Neural cell (in vitro differentiated cells): ENCODE data around the gene CCR7. TPM values are rescaled to one million over a fixed set of nuclear protein-coding genes. Genes with fewer than 3 reads are reported as not detected.

ENCODE experiments used
- H2AFZ ChIP-seq: fragments of 200-600, 300-800 bp; sonication (generic), shearing (Covaris generic); 2 replicates; pipeline ENCODE4 v1.6.0; 2014; ENCODE audit warnings: low read depth, mild to moderate bottlenecking, antibody characterized with exemption, low read length, moderate library complexity
- H3F3A ChIP-seq: fragments of 200-600 bp; shearing (Covaris generic); 2 replicates; pipeline ENCODE4 v1.6.1; 2016; ENCODE audit warnings: mild to moderate bottlenecking, moderate library complexity, mixed read lengths, antibody characterized with exemption, low read length; ENCODE audit not compliant: insufficient read depth, poor library complexity, severe bottlenecking
- H3K27ac ChIP-seq: fragments of 200-600, 300-800 bp; sonication (generic), shearing (Covaris generic); 2 replicates; pipeline ENCODE4 v1.5.1; 2014; ENCODE audit warnings: mild to moderate bottlenecking, low read length, moderate library complexity
- H3K27me3 ChIP-seq: fragments of 300-800, 200-600 bp; sonication (generic), shearing (Covaris generic); 2 replicates; pipeline ENCODE4 v1.6.0; 2014; ENCODE audit warnings: mild to moderate bottlenecking, low read depth, low read length, moderate library complexity; ENCODE audit not compliant: insufficient read depth
- H3K36me3 ChIP-seq: fragments of 300-800, 200-600 bp; sonication (generic), shearing (Covaris generic); 2 replicates; pipeline ENCODE4 v1.5.1; 2014; ENCODE audit warnings: mild to moderate bottlenecking, antibody characterized with exemption, low read length, moderate library complexity; ENCODE audit not compliant: insufficient read depth
- H3K4me2 ChIP-seq: fragments of 300-800, 200-600 bp; sonication (generic), shearing (Covaris generic); 2 replicates; pipeline ENCODE4 v1.6.0; 2014; ENCODE audit warnings: mild to moderate bottlenecking, low read length
- H3K4me3 ChIP-seq: fragments of 300-800, 200-600 bp; sonication (generic), shearing (Covaris generic); 2 replicates; pipeline ENCODE4 v1.5.1; 2014; ENCODE audit warnings: mild to moderate bottlenecking, low read length, moderate library complexity
- H3K79me2 ChIP-seq: fragments of 200-600 bp; shearing (Covaris generic); replicated peaks from 2 replicates; pipeline ENCODE4 v1.6.0; 2014; ENCODE audit warnings: mild to moderate bottlenecking, low read length, moderate library complexity; ENCODE audit not compliant: insufficient read depth
- H3K9ac ChIP-seq: fragments of 300-800, 200-600 bp; sonication (generic), shearing (Covaris generic); 2 replicates; pipeline ENCODE4 v1.6.1; 2016; ENCODE audit warnings: mild to moderate bottlenecking, low read length, mixed read lengths
- H3K9me2 ChIP-seq: fragments of 200-600 bp; shearing (Covaris generic); 2 replicates; pipeline ENCODE4 v1.6.1; 2016; ENCODE audit warnings: mild to moderate bottlenecking, low read length, mixed read lengths; ENCODE audit not compliant: insufficient read depth
- H3K9me3 ChIP-seq: fragments of 200-600, 300-800 bp; sonication (generic), shearing (Covaris generic); 2 replicates; pipeline ENCODE4 v1.6.1; 2016; ENCODE audit warnings: mild to moderate bottlenecking, mixed run types, low read length, moderate library complexity, mixed read lengths
- H4K20me1 ChIP-seq: fragments of 200-600 bp; shearing (Covaris generic); 2 replicates; pipeline ENCODE4 v1.6.1; 2016; ENCODE audit warnings: mild to moderate bottlenecking, mixed run types; ENCODE audit not compliant: insufficient read depth
- EP300 ChIP-seq: fragments of 450-650 bp; conservative IDR thresholded peaks from 2 replicates; pipeline ENCODE4 v1.6.1; 2014; ENCODE audit warnings: antibody characterized with exemption, mild to moderate bottlenecking, moderate library complexity; ENCODE audit not compliant: poor library complexity, severe bottlenecking
- EZH2 ChIP-seq: fragments of 200-600, 300-800 bp; shearing (Covaris generic), sonication (generic); IDR thresholded peaks from 2 replicates; pipeline ENCODE4 v1.6.1; 2014; ENCODE audit warnings: antibody characterized with exemption, low read length, borderline replicate concordance, mild to moderate bottlenecking; ENCODE audit not compliant: insufficient read depth, poor library complexity, severe bottlenecking
- MXI1 ChIP-seq: fragments of 450-650 bp; conservative IDR thresholded peaks from 2 replicates; pipeline ENCODE4 v1.6.1; 2014; ENCODE audit warnings: antibody characterized with exemption, mild to moderate bottlenecking; ENCODE audit not compliant: poor library complexity, severe bottlenecking
- POLR2AphosphoS5 ChIP-seq: IDR thresholded peaks from 2 replicates; pipeline ENCODE4 v1.6.1; 2012
- RAD21 ChIP-seq: fragments of 450-650 bp; conservative IDR thresholded peaks from 2 replicates; pipeline ENCODE4 v1.6.1; 2014; ENCODE audit warnings: antibody characterized with exemption, mild to moderate bottlenecking, moderate library complexity
- SMC3 ChIP-seq: fragments of 450-650 bp; conservative IDR thresholded peaks from 2 replicates; pipeline ENCODE4 v1.6.1; 2014; ENCODE audit warnings: antibody characterized with exemption, mild to moderate bottlenecking, moderate library complexity; ENCODE audit not compliant: poor library complexity
- TAF1 ChIP-seq: IDR thresholded peaks from 2 replicates; pipeline ENCODE4 v1.6.1; 2012; ENCODE audit warnings: low read depth
- polyA plus RNA-seq: library from polyadenylated mRNA; depleted of rRNA; stranded (reverse); fragments of >200 nt; gene quantifications from 2 replicates; pipeline ENCODE4 v1.2.3, GENCODE V29; 2014
- TF ChIP-seq, protein P1 (sequence below): IDR thresholded peaks from 2 replicates; pipeline ENCODE4 v1.6.1; 2012; ENCODE audit warnings: borderline replicate concordance
- TF ChIP-seq, protein P2 (sequence below): fragments of 450-650 bp; IDR thresholded peaks from 2 replicates; pipeline ENCODE4 v1.5.1; 2014; ENCODE audit warnings: antibody characterized with exemption, mild to moderate bottlenecking, moderate library complexity; ENCODE audit not compliant: poor library complexity, severe bottlenecking

Gene CCR7
- polyA plus RNA-seq, 1 donor from 2014 or later, result not detected

DNA sequence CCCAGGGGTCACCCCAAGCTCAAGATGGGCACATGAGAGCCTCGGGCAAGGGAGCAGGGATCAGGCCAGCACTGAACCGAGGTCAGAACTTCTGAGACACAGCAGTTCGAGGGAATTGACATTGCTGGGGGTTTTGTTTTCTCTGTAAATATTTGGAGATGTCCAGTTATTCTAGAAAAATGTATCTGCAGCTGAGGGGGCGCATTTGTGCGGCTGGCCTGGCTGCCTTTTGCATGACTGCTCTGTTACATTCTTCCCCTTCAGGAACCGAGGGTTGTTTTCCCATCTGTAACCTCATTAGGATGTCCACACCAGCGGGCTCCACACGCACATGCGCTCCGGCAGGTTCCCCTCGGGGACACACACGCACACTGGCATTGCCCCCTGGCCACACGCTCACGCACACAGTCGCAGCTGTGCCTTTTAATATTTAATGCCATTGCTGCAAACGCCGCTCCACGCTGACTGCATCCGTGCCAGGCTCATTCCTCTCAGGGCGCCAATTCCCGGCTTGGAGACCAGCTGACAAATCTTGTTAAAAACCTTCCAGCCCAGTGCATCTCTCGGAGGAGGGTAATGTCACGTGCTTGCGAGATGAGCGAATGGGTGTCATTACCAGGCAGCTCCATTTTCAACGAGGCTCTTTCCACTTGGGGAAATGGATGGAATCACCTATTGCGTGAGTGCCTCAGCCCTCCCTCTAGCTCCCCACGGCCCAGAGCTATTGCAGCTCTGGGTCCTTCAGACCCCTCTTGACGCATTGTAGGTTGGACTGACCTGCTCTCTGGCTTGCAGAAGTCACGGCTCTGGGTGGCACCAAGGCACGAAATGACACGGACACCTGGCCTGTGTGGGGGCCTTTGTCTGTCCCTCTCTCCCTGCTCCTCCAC lies 13.1 kb downstream of the CCR7 start:
- Histone ChIP-seq H3K9ac (no peak overlapping the region), H3K4me2 (no peak overlapping the region), H3F3A (no peaks in the 10 kb centered on the region), H3K27me3 (no peaks in the 10 kb centered on the region), H3K9me3 (no peaks in the 10 kb centered on the region), H3K27ac (no peak overlapping the region), H3K79me2 (no peaks in the 10 kb centered on the region), H3K9me2 (no peaks in the 10 kb centered on the region), H3K36me3 (no peaks in the 10 kb centered on the region), H2AFZ (no peak overlapping the region), H3K4me3 (no peak overlapping the region), H4K20me1 (no peaks in the 10 kb centered on the region)
- TF ChIP-seq RAD21 (no peak), EZH2 (no peak), POLR2AphosphoS5 (no peak), SMC3 (no peak), EP300 (no peak), MXI1 (no peak), TAF1 (no peak)
- TF ChIP-seq, protein P1, sequence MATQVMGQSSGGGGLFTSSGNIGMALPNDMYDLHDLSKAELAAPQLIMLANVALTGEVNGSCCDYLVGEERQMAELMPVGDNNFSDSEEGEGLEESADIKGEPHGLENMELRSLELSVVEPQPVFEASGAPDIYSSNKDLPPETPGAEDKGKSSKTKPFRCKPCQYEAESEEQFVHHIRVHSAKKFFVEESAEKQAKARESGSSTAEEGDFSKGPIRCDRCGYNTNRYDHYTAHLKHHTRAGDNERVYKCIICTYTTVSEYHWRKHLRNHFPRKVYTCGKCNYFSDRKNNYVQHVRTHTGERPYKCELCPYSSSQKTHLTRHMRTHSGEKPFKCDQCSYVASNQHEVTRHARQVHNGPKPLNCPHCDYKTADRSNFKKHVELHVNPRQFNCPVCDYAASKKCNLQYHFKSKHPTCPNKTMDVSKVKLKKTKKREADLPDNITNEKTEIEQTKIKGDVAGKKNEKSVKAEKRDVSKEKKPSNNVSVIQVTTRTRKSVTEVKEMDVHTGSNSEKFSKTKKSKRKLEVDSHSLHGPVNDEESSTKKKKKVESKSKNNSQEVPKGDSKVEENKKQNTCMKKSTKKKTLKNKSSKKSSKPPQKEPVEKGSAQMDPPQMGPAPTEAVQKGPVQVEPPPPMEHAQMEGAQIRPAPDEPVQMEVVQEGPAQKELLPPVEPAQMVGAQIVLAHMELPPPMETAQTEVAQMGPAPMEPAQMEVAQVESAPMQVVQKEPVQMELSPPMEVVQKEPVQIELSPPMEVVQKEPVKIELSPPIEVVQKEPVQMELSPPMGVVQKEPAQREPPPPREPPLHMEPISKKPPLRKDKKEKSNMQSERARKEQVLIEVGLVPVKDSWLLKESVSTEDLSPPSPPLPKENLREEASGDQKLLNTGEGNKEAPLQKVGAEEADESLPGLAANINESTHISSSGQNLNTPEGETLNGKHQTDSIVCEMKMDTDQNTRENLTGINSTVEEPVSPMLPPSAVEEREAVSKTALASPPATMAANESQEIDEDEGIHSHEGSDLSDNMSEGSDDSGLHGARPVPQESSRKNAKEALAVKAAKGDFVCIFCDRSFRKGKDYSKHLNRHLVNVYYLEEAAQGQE, result no peak
- TF ChIP-seq, protein P2, sequence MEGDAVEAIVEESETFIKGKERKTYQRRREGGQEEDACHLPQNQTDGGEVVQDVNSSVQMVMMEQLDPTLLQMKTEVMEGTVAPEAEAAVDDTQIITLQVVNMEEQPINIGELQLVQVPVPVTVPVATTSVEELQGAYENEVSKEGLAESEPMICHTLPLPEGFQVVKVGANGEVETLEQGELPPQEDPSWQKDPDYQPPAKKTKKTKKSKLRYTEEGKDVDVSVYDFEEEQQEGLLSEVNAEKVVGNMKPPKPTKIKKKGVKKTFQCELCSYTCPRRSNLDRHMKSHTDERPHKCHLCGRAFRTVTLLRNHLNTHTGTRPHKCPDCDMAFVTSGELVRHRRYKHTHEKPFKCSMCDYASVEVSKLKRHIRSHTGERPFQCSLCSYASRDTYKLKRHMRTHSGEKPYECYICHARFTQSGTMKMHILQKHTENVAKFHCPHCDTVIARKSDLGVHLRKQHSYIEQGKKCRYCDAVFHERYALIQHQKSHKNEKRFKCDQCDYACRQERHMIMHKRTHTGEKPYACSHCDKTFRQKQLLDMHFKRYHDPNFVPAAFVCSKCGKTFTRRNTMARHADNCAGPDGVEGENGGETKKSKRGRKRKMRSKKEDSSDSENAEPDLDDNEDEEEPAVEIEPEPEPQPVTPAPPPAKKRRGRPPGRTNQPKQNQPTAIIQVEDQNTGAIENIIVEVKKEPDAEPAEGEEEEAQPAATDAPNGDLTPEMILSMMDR, result no peak

DNA sequence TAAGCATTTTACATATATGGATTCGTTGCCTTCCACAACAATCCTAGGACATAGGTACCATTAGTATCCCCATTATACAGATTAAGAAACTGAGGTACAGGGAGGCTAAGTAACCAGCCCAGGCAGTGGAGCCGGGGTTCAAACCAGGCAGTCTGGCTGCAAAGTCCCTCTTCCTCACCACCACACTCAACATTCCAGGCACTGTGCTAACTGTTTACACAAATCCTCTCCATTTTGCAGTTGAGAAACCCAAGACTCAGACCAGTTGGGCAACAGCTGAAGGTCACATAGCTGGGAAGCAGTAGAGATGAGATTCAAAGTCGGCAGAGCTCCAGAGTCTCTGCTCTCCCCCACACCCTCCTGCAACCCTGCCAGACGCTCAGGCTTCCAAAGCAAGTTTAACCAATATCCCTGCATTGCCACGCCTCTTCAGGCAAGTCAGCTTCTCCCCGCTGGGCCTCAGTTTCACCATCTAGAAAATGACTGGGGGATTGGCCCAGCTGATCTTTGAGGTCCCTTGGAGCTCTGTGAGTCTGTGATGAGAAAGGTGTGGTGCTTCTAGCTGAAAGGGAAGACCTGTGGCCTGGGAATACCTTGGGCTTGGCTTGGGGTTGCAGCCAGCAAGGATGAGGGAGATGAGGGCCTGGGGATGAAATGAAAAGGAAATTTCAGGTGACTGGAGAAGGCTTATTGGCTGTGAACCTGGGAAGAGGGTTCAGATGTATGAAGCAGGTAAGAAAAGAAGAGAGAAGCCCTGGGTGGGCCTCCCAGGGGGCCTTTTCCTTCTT lies 14.0 kb downstream of the CCR7 start:
- Histone ChIP-seq H3K4me3 (no peak overlapping the region), H3K9me2 (no peaks in the 10 kb centered on the region), H3K4me2 (no peak overlapping the region), H3K9me3 (no peaks in the 10 kb centered on the region), H3K27me3 (no peaks in the 10 kb centered on the region), H3K27ac (no peak overlapping the region), H3F3A (no peaks in the 10 kb centered on the region), H2AFZ (no peak overlapping the region), H3K36me3 (no peaks in the 10 kb centered on the region), H3K9ac (no peak overlapping the region), H4K20me1 (no peaks in the 10 kb centered on the region), H3K79me2 (no peaks in the 10 kb centered on the region)
- TF ChIP-seq TAF1, result no peak
- TF ChIP-seq POLR2AphosphoS5, result no peak
- TF ChIP-seq RAD21, result no peak
- TF ChIP-seq EZH2, result no peak
- no peak for TF ChIP-seq MXI1
- TF ChIP-seq, protein P1, result no peak
- TF ChIP-seq SMC3, result no peak
- TF ChIP-seq, protein P2, result no peak
- no peak for TF ChIP-seq EP300
